ENCODE data around the gene MYCBP2. TPM values are rescaled to one million over a fixed set of nuclear protein-coding genes. Genes with fewer than 3 reads are reported as not detected.

Gene MYCBP2
- total and polyA plus RNA-seq, 4 donors, result 12.1 to 86.4 (median 30.0) TPM

GRCh38 chr13:77329911-77330584, 3.2 kb upstream of the MYCBP2 start:
- Histone ChIP-seq H3K27me3 (ENCODE audit: control insufficient read depth in 4 of 4, insufficient read depth in 4 of 4, low read length in 3 of 4) (no peaks in the 10 kb centered on the region), H3K9ac (ENCODE audit: low read depth in 1 of 2, low read length in 2 of 2) (peak overlapping the region; percentile 54 to 89), H3K36me3 (ENCODE audit: control insufficient read depth in 4 of 4, insufficient read depth in 3 of 4, low read depth in 1 of 4, low read length in 3 of 4) (no peaks in the 10 kb centered on the region), H3K4me3 (ENCODE audit: low read depth in 1 of 3, low read length in 3 of 3) (peak overlapping the region; percentile 68 to 93 (median 80)), H3K9me3 (ENCODE audit: control insufficient read depth in 4 of 4, low read length in 3 of 4) (no peaks in the 10 kb centered on the region), H3K27ac (ENCODE audit: low read depth in 1 of 2, low read length in 2 of 2) (peak overlapping the region; percentile 77 to 85), H3K4me1 (ENCODE audit: control insufficient read depth in 4 of 4, insufficient read depth in 4 of 4, low read length in 3 of 4) (peaks cover 0 to 34% (median 23%) of the 10 kb centered on the region in 4 donors)
- no peak for TF ChIP-seq ZBTB33 (IDR thresholded peaks at IDR 0.05)
- no peak for TF ChIP-seq FOXA2 (IDR thresholded peaks at IDR 0.05)
- TF ChIP-seq JUND (IDR thresholded peaks at IDR 0.05), result no peak
- no peak for TF ChIP-seq HNF4G (IDR thresholded peaks at IDR 0.05)
- TF ChIP-seq SP1 (IDR thresholded peaks at IDR 0.05), result no peak
- TF ChIP-seq EGR1 (IDR thresholded peaks at IDR 0.05; ENCODE audit: low read depth in 2 of 2), result no peak
- TF ChIP-seq YY1 (IDR thresholded peaks at IDR 0.05), result no peak
- no peak for TF ChIP-seq FOXA1 (IDR thresholded peaks at IDR 0.05)
- TF ChIP-seq RAD21 (IDR thresholded peaks at IDR 0.05), result no peak
- no peak for TF ChIP-seq RXRA (IDR thresholded peaks at IDR 0.05)
- no peak for TF ChIP-seq MAX (IDR thresholded peaks at IDR 0.05)
- no peak for TF ChIP-seq NR2F2 (IDR thresholded peaks at IDR 0.05)
- TF ChIP-seq, protein P1, sequence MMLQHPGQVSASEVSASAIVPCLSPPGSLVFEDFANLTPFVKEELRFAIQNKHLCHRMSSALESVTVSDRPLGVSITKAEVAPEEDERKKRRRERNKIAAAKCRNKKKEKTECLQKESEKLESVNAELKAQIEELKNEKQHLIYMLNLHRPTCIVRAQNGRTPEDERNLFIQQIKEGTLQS (IDR thresholded peaks at IDR 0.05), result no peak
- no peak for TF ChIP-seq GABPA (IDR thresholded peaks at IDR 0.05 in 1 of 2, conservative IDR thresholded peaks at IDR 0.05 in 1 of 2)
- no peak for TF ChIP-seq CTCF (IDR thresholded peaks at IDR 0.05; ENCODE audit: low read depth, low read length, missing input control)
- no peak for TF ChIP-seq REST (IDR thresholded peaks at IDR 0.05)
- no peak for DNase-seq (ENCODE audit: low spot score)
- 2% methylated on average over 17 of the region's 17 CpGs for WGBS

Measured in liver (tissue), 9 donors.